ENCODE data around the gene TAS2R60.
"Not testable (repeated sequence)": the region's sequence is repeated elsewhere in the genome, so short reads cannot be mapped to it uniquely, and the experiment has no call there.

Gene TAS2R60

DNA sequence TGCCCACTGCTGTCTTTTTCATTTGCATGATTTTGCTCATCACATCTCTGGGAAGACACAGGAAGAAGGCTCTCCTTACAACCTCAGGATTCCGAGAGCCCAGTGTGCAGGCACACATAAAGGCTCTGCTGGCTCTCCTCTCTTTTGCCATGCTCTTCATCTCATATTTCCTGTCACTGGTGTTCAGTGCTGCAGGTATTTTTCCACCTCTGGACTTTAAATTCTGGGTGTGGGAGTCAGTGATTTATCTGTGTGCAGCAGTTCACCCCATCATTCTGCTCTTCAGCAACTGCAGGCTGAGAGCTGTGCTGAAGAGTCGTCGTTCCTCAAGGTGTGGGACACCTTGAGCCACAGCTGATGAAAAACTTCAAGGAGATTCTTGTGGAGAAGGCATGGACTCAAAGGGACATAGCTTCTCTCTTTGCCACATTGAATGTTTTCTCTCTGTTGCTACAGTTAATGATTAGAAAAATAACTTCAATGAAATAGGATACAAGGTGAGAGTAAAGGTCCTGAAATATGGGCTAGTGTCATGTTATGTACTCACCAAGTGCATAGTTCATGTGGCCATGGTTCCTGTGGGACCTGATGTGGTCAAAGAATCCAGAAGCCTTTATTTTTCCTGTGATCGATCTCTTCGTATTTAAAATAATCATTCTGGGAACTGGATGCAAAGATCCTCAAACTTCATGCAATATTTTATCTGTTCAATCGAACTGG is 970 bp downstream of the TAS2R60 start:
- DNase-seq (ENCODE audit: low spot score), result no peak

- no peak for DNase-seq (ENCODE audit: low spot score)
These were observed 1.5 kb downstream of the TAS2R60 start for GRCh38 chr7:143444785-143445184.

GRCh38 chr7:143447466-143447865 is 4.2 kb downstream of the TAS2R60 start:
- no peak for DNase-seq (ENCODE audit: low spot score)

DNA sequence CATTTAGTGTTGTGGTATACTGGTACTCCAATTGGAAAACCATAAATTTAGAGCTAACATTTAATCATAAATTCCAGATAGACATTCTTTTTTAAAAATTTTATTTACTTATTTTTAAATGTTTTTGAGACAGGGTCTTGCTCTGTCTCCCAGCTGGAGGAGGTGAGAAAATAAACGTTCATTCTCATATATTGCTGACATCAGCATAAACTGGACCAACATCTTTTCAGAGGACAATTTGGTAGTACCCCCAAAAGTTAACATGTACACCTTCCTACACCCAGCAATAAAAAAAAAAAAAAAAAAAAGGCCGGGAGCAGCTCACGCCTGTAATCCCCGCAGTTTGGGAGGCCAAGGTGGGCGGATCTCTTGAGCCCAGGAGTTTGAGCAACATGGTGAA is 5.2 kb downstream of the TAS2R60 start:
- no peak for DNase-seq (ENCODE audit: low spot score)

DNA sequence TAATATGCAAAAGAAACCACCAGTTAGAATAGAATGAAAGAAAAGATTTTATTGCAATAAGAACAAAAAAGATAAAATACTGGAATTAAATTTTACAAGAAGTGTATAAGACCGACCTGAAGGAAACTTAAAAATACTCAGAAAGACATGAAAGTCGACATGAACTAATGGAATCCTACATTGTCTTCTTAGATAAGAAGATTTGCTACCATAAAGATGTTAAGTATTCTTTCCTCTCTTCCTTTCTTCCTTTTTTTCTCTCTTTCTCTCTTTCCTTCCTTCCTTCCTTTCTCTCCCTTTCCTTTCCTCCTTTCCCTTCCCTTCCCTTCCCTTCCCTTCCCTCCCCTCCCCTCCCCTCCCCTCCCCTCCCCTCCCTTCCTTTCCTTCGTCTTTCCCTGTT is 6.5 kb downstream of the TAS2R60 start:
- no peak for DNase-seq (ENCODE audit: low spot score)

DNA sequence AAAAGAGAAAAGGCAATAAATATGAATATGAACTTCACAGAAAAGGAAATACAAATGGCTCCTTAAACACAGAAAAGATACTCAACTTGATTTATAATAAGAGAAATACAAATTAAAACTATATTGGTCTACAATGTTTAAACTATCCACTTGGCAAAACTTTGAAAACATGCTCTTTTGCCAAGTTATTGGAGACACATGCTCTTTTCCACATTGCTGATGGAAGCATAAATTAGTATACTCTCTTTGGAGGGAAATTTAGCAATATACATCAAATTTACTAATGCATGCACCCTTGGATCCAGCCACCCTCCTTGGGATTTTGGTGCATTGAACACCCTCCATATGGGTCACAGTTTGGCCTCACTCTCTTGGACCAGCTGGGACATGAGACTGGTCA is 7.9 kb downstream of the TAS2R60 start:
- DNase-seq (ENCODE audit: low spot score), result no peak

DNA sequence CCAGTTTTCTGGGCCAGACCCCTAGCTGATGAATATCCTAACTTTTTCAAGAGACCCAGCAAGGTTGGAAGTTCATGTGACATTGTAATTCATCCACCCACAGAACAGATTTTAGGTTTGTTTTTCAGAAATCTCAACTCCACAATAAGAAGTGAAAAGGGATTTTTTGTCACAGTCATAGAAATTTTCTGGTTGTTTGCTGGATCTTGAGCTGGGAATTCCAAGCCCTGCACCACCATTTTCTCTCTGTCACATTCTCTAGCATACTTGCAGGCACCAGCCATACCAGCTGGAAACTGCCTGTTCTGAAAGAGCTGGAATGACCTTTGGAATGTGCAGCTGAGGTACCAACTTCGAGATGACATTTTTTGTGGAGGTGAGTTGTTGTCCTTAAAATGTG is 8.5 kb downstream of the TAS2R60 start:
- DNase-seq (ENCODE audit: low spot score), result no peak

- no peak for DNase-seq (ENCODE audit: low spot score)
These were observed 9.2 kb downstream of the TAS2R60 start for GRCh38 chr7:143452495-143452894.

- peak; percentile 27 for DNase-seq (ENCODE audit: low spot score)
These were observed 10.9 kb downstream of the TAS2R60 start for GRCh38 chr7:143454091-143454680.

DNA sequence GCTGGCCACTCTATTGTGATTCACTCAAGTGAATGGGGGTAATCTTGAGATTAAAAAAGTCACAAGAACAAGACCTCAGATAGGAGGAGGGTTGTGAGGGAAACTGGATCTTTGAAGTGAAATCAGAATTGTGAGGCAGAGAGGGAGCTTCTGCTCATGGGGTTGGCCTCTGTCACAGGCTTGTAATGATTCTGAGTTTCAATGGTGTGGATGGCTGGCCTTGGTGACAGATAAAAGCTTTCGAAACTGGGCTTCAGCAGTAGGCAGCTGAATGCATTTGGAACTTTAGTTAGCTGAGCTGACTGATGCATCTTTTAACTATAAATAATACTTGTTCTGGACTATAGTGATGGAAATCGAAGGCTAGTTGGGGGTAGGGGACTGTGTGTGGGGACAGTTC is 12.2 kb downstream of the TAS2R60 start:
- no peak for DNase-seq (ENCODE audit: low spot score)

DNA sequence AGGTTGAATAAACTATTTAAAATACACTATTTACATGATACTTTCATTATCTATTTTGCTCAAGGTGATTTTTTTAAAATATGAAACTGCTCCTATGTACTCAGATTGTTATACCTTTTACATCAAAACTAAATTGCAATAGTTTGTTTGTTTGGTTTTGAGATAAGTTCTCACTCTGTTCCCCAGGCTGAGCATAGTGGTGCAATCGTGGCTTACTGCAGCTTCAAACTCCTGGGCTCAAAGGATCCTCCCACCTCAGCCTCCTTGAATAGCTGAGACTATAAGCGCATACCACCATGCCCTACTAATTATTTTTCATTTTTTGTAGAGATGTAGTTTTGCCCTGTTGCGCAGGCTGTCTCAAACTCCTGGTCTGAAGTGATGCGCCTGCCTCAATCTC is 12.7 kb downstream of the TAS2R60 start:
- no peak for DNase-seq (ENCODE audit: low spot score)

- DNase-seq (ENCODE audit: low spot score), result peak; percentile 31
These were observed 13.9 kb downstream of the TAS2R60 start for GRCh38 chr7:143456992-143457793.

GRCh38 chr7:143458263-143458662 is 15.0 kb downstream of the TAS2R60 start:
- DNase-seq (ENCODE audit: low spot score), result peak; percentile 81

DNA sequence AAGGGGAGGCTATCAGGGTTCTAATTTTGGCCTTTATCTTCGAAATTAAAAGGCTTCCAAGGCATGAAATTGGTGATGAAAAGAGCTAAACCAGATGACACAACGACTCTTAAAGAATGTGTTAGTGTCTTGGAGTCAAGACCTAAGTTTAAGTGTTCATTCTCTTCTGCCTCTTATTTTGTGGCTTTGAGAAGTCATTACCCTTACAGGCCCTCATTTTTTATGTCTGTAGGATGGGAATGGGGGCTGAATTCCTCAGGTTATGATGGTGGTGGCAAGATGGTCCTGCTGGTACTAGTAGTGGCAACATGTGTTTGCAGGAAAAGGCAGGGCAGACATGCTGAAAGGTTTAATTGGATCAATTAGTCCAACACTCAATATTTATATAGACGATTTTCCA is 15.4 kb downstream of the TAS2R60 start:
- DNase-seq (ENCODE audit: low spot score), result no peak

DNA sequence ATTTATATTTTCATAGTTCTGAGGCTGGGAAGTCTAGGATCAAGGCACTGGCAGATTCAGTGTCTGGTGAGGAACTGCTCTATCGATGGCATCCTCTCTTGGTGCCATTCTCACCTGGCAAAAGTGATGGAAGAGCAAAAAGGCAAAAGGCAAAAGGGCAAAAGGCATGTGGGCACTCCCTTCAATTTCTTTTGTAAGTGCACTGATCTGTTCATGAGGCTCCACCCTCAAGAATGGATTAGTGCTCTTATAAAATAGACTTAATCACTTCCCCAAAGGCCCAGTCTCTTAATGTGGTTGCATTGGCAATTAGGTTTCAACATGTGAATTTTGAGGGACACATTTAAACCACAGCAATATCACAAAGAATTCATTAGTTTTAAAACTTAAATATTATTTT is 16.1 kb downstream of the TAS2R60 start:
- DNase-seq (ENCODE audit: low spot score), result no peak

- no peak for DNase-seq (ENCODE audit: low spot score)
These were observed 17.2 kb downstream of the TAS2R60 start for GRCh38 chr7:143460271-143460979.

GRCh38 chr7:143462045-143462444 is 18.8 kb downstream of the TAS2R60 start:
- DNase-seq (ENCODE audit: low spot score), result no peak

GRCh38 chr7:143463556-143463955 is 20.3 kb downstream of the TAS2R60 start:
- no peak for DNase-seq (ENCODE audit: low spot score)

DNA sequence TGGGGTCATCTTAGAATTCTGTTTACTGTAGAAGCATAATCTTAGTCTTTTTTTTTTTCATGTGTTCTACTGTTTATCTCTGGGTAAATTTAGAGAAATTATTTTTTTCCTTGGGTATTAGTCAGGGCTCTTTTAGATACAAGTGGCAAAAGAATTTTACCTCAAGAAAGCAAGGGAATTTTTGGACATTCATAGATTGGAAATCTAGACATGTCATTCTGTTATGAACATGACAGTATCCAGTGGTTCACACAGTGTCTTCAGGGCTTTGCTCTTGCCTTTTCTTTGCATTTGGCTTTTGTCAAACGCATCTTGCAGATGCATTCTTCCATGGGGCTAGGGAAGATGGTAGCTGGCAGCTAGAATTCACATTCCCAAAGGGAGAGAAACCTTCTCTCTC is 20.7 kb downstream of the TAS2R60 start:
- DNase-seq (ENCODE audit: low spot score), result no peak

- DNase-seq (ENCODE audit: low spot score), result no peak
These were observed 24.5 kb downstream of the TAS2R60 start for GRCh38 chr7:143467724-143468123.

DNA sequence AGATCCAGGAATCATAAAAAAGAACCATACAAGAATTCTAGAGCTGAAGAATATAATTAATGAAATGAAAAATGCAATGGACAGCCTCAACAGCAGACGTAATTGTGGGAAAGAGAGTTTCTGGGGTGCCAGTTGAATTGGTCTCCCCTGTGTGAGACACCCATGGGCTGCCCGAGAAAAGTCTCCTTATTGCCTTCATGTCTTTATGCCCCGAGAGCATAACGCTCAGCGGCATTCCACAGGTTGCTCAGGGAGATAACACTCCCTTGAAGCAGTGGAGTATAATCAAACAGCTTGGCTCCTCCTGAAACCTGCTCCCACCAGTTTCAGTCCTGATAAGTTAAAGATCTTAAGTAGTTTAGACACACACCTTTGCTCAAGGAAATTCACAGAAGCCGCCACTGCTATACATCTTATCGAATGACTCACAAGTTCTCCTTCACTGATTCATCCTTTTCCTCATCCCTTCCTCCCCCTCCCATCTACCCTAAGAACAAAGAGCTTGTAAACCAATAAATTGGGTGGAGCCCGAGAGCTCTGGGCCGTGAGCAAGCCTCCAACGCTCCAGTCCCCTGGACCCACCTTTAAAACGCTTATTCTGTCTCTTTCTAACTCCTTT is 28.9 kb downstream of the TAS2R60 start:
- DNase-seq (ENCODE audit: low spot score), result not testable (repeated sequence)

GRCh38 chr7:143477501-143478150 is 34.4 kb downstream of the TAS2R60 start, which contains the start of gene TAS2R41:
TAS2R41 (plus strand) TSS chr7:143477873; CDS start chr7:143477873, 0 bp downstream.
- no peak for DNase-seq (ENCODE audit: low spot score)

Measured in AG20443 (cell line).